ENCODE results near the gene PTPRH. TPM values are rescaled to one million over a fixed set of nuclear protein-coding genes. Genes with fewer than 3 reads are reported as not detected.

The PTPRH gene
- total RNA-seq, 1 donor from 2014 or later, result 2.1 TPM

- no peaks in the 10 kb centered on the region for H3K27me3 ChIP-seq (ENCODE audit: control insufficient read depth, insufficient read depth, low read length)
- H3K4me3 ChIP-seq (ENCODE audit: low read depth, low read length), result no peak overlapping the region
- DNase-seq (ENCODE audit: low read depth), result no peak
- H3K36me3 ChIP-seq (ENCODE audit: control insufficient read depth, insufficient read depth, low read length), result no peaks in the 10 kb centered on the region
- TF ChIP-seq CTCF (IDR thresholded peaks at IDR 0.05; ENCODE audit: insufficient read depth, low read length, poor library complexity, severe bottlenecking), result no peak
Observed at GRCh38 chr19:55197528-55197927, 11.8 kb downstream of the PTPRH start.

- Histone ChIP-seq H3K36me3 (ENCODE audit: control insufficient read depth, insufficient read depth, low read length) (no peaks in the 10 kb centered on the region), H3K27me3 (ENCODE audit: control insufficient read depth, insufficient read depth, low read length) (no peaks in the 10 kb centered on the region), H3K4me3 (ENCODE audit: low read depth, low read length) (no peak overlapping the region)
- TF ChIP-seq CTCF (IDR thresholded peaks at IDR 0.05; ENCODE audit: insufficient read depth, low read length, poor library complexity, severe bottlenecking), result no peak
- DNase-seq (ENCODE audit: low read depth), result no peak
Observed at GRCh38 chr19:55196803-55197202, 12.5 kb downstream of the PTPRH start.

GRCh38 chr19:55193481-55193880 is 15.8 kb downstream of the PTPRH start:
- Histone ChIP-seq H3K27me3 (ENCODE audit: control insufficient read depth, insufficient read depth, low read length) (no peaks in the 10 kb centered on the region), H3K36me3 (ENCODE audit: control insufficient read depth, insufficient read depth, low read length) (no peaks in the 10 kb centered on the region), H3K4me3 (ENCODE audit: low read depth, low read length) (no peak overlapping the region)
- no peak for DNase-seq (ENCODE audit: low read depth)
- TF ChIP-seq CTCF (IDR thresholded peaks at IDR 0.05; ENCODE audit: insufficient read depth, low read length, poor library complexity, severe bottlenecking), result no peak

- DNase-seq (ENCODE audit: low read depth), result peak; percentile 65
- Histone ChIP-seq H3K27me3 (ENCODE audit: control insufficient read depth, insufficient read depth, low read length) (peaks cover 3% of the 10 kb centered on the region), H3K4me3 (ENCODE audit: low read depth, low read length) (no peak overlapping the region), H3K36me3 (ENCODE audit: control insufficient read depth, insufficient read depth, low read length) (no peaks in the 10 kb centered on the region)
- TF ChIP-seq CTCF (IDR thresholded peaks at IDR 0.05; ENCODE audit: insufficient read depth, low read length, poor library complexity, severe bottlenecking), result no peak
Observed at GRCh38 chr19:55189403-55189835, 19.9 kb downstream of the PTPRH start.

- Histone ChIP-seq H3K4me3 (ENCODE audit: low read depth, low read length) (no peak overlapping the region), H3K27me3 (ENCODE audit: control insufficient read depth, insufficient read depth, low read length) (peaks cover 3% of the 10 kb centered on the region), H3K36me3 (ENCODE audit: control insufficient read depth, insufficient read depth, low read length) (no peaks in the 10 kb centered on the region)
- DNase-seq (ENCODE audit: low read depth), result no peak
- TF ChIP-seq CTCF (IDR thresholded peaks at IDR 0.05; ENCODE audit: insufficient read depth, low read length, poor library complexity, severe bottlenecking), result no peak
Observed at GRCh38 chr19:55188625-55189024, 20.7 kb downstream of the PTPRH start.

- TF ChIP-seq CTCF (IDR thresholded peaks at IDR 0.05; ENCODE audit: insufficient read depth, low read length, poor library complexity, severe bottlenecking), result no peak
Observed at GRCh38 chr19:55186080-55186479, 23.2 kb downstream of the PTPRH start.

More at GRCh38 chr19:55186080-55186479, 23.2 kb downstream of the PTPRH start:
- Histone ChIP-seq H3K4me3 (ENCODE audit: low read depth, low read length) (no peak overlapping the region), H3K27me3 (ENCODE audit: control insufficient read depth, insufficient read depth, low read length) (peaks cover 12% of the 10 kb centered on the region), H3K36me3 (ENCODE audit: control insufficient read depth, insufficient read depth, low read length) (no peaks in the 10 kb centered on the region)
- DNase-seq (ENCODE audit: low read depth), result no peak
